A673 (cell line): ENCODE data around the gene LMF2. TPM values are rescaled to one million over a fixed set of nuclear protein-coding genes. Genes with fewer than 3 reads are reported as not detected.

Experiments
- BruUV-seq: library from RNA; stranded (reverse); fragments of 400-500 nt; replicated peaks from 2 replicates; lab custom pipeline; 2021; lab: Mats Ljungman, UMichigan
- CTCF ChIA-PET: fragments of 300-600 bp; sonication (Branson Sonifier 250); formaldehyde crosslinking; loops from one replicate; lab custom pipeline; 2022; ENCODE audit warnings: antibody characterized with exemption; lab: Charles Lee
- POLR2A ChIA-PET: fragments of 300-600 bp; sonication (Branson Sonifier 250); formaldehyde crosslinking; loops from one replicate; lab custom pipeline; 2022; ENCODE audit warnings: antibody characterized with exemption; ENCODE audit not compliant: low non-redundant PET; lab: Charles Lee
- DNase-seq: peaks from one replicate; pipeline ENCODE4 v3.0.0-alpha.2; 2015; ENCODE audit warnings: low spot score
- H3K27ac ChIP-seq: fragments of 200-600 bp; sonication (generic); 2 replicates; pipeline ENCODE4 v1.5.1; 2016; ENCODE audit warnings: mixed run types, low read depth, mild to moderate bottlenecking, mixed read lengths, antibody characterized with exemption, low read length; ENCODE audit not compliant: poor library complexity, severe bottlenecking
- H3K27me3 ChIP-seq: fragments of 200-600 bp; sonication (generic); replicated peaks from 2 replicates; pipeline ENCODE4 v1.6.1; 2017; ENCODE audit warnings: mixed run types, low read depth, mild to moderate bottlenecking, mixed read lengths, antibody characterized with exemption, low read length; ENCODE audit not compliant: insufficient read depth, poor library complexity
- H3K36me3 ChIP-seq: fragments of 200-600 bp; sonication (generic); 2 replicates; pipeline ENCODE4 v1.6.1; 2016; ENCODE audit warnings: mixed run types, mild to moderate bottlenecking, mixed read lengths, antibody characterized with exemption, low read length; ENCODE audit not compliant: insufficient read depth, poor library complexity, severe bottlenecking
- H3K4me1 ChIP-seq: fragments of 200-600 bp; sonication (generic); 2 replicates; pipeline ENCODE4 v1.6.1; 2017; ENCODE audit warnings: mixed run types, mild to moderate bottlenecking, mixed read lengths, antibody characterized with exemption, low read length; ENCODE audit not compliant: insufficient read depth, poor library complexity, severe bottlenecking
- H3K4me3 ChIP-seq: fragments of 200-600 bp; sonication (generic); 2 replicates; pipeline ENCODE4 v1.5.1; 2016; ENCODE audit warnings: low read depth, mixed run types, mild to moderate bottlenecking, mixed read lengths, low read length; ENCODE audit not compliant: poor library complexity, severe bottlenecking
- H3K9me3 ChIP-seq: fragments of 200-600 bp; sonication (generic); 2 replicates; pipeline ENCODE4 v1.6.1; 2016; ENCODE audit warnings: mixed run types, low read depth, mild to moderate bottlenecking, mixed read lengths, antibody characterized with exemption, low read length; ENCODE audit not compliant: poor library complexity, severe bottlenecking
- CTCF ChIP-seq: fragments of 300-800, 200-600 bp; sonication (generic); conservative IDR thresholded peaks from 2 replicates; pipeline ENCODE4 v1.5.1; 2017; ENCODE audit warnings: low read depth, mild to moderate bottlenecking, antibody characterized with exemption, low read length, moderate library complexity, mixed read lengths
- EZH2 ChIP-seq: fragments of 200-600 bp; sonication (generic); IDR thresholded peaks from 2 replicates; pipeline ENCODE4 v1.6.1; 2017; ENCODE audit warnings: borderline replicate concordance, low read depth, mild to moderate bottlenecking, mixed read lengths, antibody characterized with exemption, low read length; ENCODE audit not compliant: poor library complexity, severe bottlenecking
- intact Hi-C: fragments of 100-400 bp; cut with micrococcal nuclease; formaldehyde crosslinking; loops from one replicate; pipeline ENCODE4 v1.10.0; 2022; ENCODE audit not compliant: unreplicated experiment
- total RNA-seq: library from RNA; stranded (reverse); gene quantifications from 2 replicates; pipeline ENCODE4 v1.2.3, GENCODE V29; 2021

LMF2 gene
- total RNA-seq, 1 experiment from 2014 or later, result 79.2 TPM

GRCh38 chr22:50486561-50487289 lies 20.8 kb downstream of the LMF2 start, which contains the start of gene MIOX:
TSS of gene MIOX (plus strand) at chr22:50486859. CDS start at chr22:50486898, 39 bp downstream.
- CTCF ChIA-PET, result no interaction called here
- Histone ChIP-seq H3K9me3 (no peaks in the 10 kb centered on the region), H3K4me1 (peaks cover 7% of the 10 kb centered on the region), H3K36me3 (no peaks in the 10 kb centered on the region), H3K27me3 (no peaks in the 10 kb centered on the region), H3K4me3 (no peak within 1 kb of the TSS), H3K27ac (no peak within 1 kb of the TSS)
- no TSS peak for BruUV-seq
- intact Hi-C loops, result no loop called here
- POLR2A ChIA-PET, result no interaction called here
- no peak for TF ChIP-seq CTCF
- no peak for TF ChIP-seq EZH2
- no peak for DNase-seq

GRCh38 chr22:50485221-50486131 lies 22.0 kb downstream of the LMF2 start:
- DNase-seq, result peak; percentile 48
- BruUV-seq, result no TSS peak
- Histone ChIP-seq H3K27ac (no peak overlapping the region), H3K4me3 (no peak overlapping the region), H3K9me3 (no peaks in the 10 kb centered on the region), H3K36me3 (no peaks in the 10 kb centered on the region), H3K4me1 (peaks cover 7% of the 10 kb centered on the region), H3K27me3 (peaks cover 7% of the 10 kb centered on the region)
- CTCF ChIA-PET, result no interaction called here
- intact Hi-C loops, result no loop called here
- POLR2A ChIA-PET, result no interaction called here
- no peak for TF ChIP-seq EZH2
- 0 out of 2 replicates have a peak, but pooled peaks have one; percentile 29 for TF ChIP-seq CTCF

GRCh38 chr22:50483977-50484853 lies 23.3 kb downstream of the LMF2 start:
- Histone ChIP-seq H3K27ac (no peak overlapping the region), H3K27me3 (peaks cover 10% of the 10 kb centered on the region), H3K9me3 (no peaks in the 10 kb centered on the region), H3K4me3 (no peak overlapping the region), H3K4me1 (peaks cover 7% of the 10 kb centered on the region), H3K36me3 (no peaks in the 10 kb centered on the region)
- DNase-seq, result no peak
- ChIA-PET CTCF (no interaction called here), POLR2A (no interaction called here)
- no TSS peak for BruUV-seq
- intact Hi-C loops, result no loop called here
- TF ChIP-seq EZH2 (no peak), CTCF (no peak)
